Mesendoderm (in vitro differentiated cells): ENCODE measurements around the gene ZNF391.
A peak's percentile ranks its signal among the peaks of the same experiment; 100 is the strongest.

Source experiments
- DNase-seq: peaks from one replicate; pipeline ENCODE4 v3.0.0; 2013
- H2AK5ac ChIP-seq: 2 replicates; pipeline ENCODE4 v1.6.1; 2013; ENCODE audit warnings: low read length, inconsistent platforms
- H2BK120ac ChIP-seq: 2 replicates; pipeline ENCODE4 v1.6.1; 2013; ENCODE audit warnings: low read depth, mild to moderate bottlenecking, low read length, moderate library complexity, mixed read lengths
- H2BK15ac ChIP-seq: replicated peaks from 2 replicates; pipeline ENCODE4 v1.6.1; 2013; ENCODE audit warnings: low read depth, mild to moderate bottlenecking, moderate library complexity
- H2BK5ac ChIP-seq: 2 replicates; pipeline ENCODE4 v1.6.1; 2013; ENCODE audit warnings: low read length, inconsistent platforms
- H3K18ac ChIP-seq: 2 replicates; pipeline ENCODE4 v1.6.1; 2013; ENCODE audit warnings: mild to moderate bottlenecking, low read length, mixed read lengths
- H3K23ac ChIP-seq: one replicate; pipeline ENCODE4 v1.6.1; 2013; ENCODE audit warnings: low read length
- H3K27ac ChIP-seq: 2 replicates; pipeline ENCODE4 v1.5.1; 2013; ENCODE audit warnings: low read depth, mild to moderate bottlenecking, inconsistent platforms, low read length, moderate library complexity
- H3K27me3 ChIP-seq: 2 replicates; pipeline ENCODE4 v1.6.1; 2013; ENCODE audit warnings: low read length, control low read depth, mild to moderate bottlenecking, inconsistent platforms; ENCODE audit not compliant: insufficient read depth, poor library complexity
- H3K36me3 ChIP-seq: 2 replicates; pipeline ENCODE4 v1.6.1; 2013; ENCODE audit warnings: low read length, inconsistent platforms; ENCODE audit not compliant: control insufficient read depth, insufficient read depth
- H3K4ac ChIP-seq: one replicate; pipeline ENCODE4 v1.6.1; 2013; ENCODE audit warnings: low read depth, mild to moderate bottlenecking, low read length, moderate library complexity
- H3K4me1 ChIP-seq: 2 replicates; pipeline ENCODE4 v1.6.1; 2013; ENCODE audit warnings: low read depth, low read length, inconsistent platforms; ENCODE audit not compliant: control insufficient read depth
- H3K4me2 ChIP-seq: 2 replicates; pipeline ENCODE4 v1.6.1; 2013; ENCODE audit warnings: low read length
- H3K4me3 ChIP-seq: 2 replicates; pipeline ENCODE4 v1.5.1; 2013; ENCODE audit warnings: mild to moderate bottlenecking, low read length
- H3K56ac ChIP-seq: one replicate; pipeline ENCODE4 v1.6.1; 2013; ENCODE audit warnings: low read length
- H3K79me1 ChIP-seq: 2 replicates; pipeline ENCODE4 v1.6.1; 2013; ENCODE audit warnings: low read length, inconsistent platforms
- H3K79me2 ChIP-seq: 2 replicates; pipeline ENCODE4 v1.6.1; 2013; ENCODE audit warnings: mild to moderate bottlenecking, low read length; ENCODE audit not compliant: control insufficient read depth, insufficient read depth
- H3K9ac ChIP-seq: 2 replicates; pipeline ENCODE4 v1.6.1; 2013; ENCODE audit warnings: low read length, inconsistent platforms
- H4K5ac ChIP-seq: one replicate; pipeline ENCODE4 v1.6.1; 2013; ENCODE audit warnings: low read length
- H4K8ac ChIP-seq: one replicate; pipeline ENCODE4 v1.6.1; 2013; ENCODE audit warnings: low read depth, mild to moderate bottlenecking, control low read depth, low read length, moderate library complexity
- WGBS: extraction: QIAGEN DNeasy Blood & Tissue Kit; methylation state at CpG from one replicate; pipeline ENCODE4 v1.1.7; 2013; ENCODE audit warnings: low lambda C conversion rate, missing lambda C conversion rate; ENCODE audit not compliant: insufficient coverage; ENCODE audit errors: extremely low coverage; 5-methylcytosine and 5-hydroxymethylcytosine counted together

Gene ZNF391

DNA sequence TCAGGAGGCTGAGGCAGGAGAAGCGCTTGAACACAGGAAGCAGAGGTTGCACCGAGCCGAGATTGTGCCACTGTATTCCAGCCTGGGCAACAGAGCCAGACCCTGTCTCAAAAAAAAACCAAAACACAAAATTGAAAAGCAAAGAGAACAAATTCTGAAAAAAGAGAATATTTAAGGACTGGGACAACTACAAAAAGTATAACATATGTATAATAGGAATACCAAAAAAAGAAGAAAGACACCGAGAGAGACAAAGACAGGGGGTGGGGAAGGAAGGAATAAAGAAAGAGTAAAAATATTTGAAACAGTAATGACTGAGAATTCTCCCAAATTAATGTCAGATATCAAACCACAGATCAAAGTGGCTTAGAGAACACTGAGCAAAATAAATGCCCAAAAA lies 5.5 kb upstream of the ZNF391 start:
- no peak overlapping the region for H2BK15ac ChIP-seq

GRCh38 chr6:27383481-27383880 lies 5.1 kb upstream of the ZNF391 start:
- Histone ChIP-seq H3K9ac (no peak overlapping the region), H2BK5ac (no peak overlapping the region), H3K4me3 (no peak overlapping the region), H3K79me2 (no peaks in the 10 kb centered on the region), H3K56ac (no peak overlapping the region), H3K27ac (no peak overlapping the region), H2BK120ac (no peak overlapping the region), H2AK5ac (no peak overlapping the region), H3K4me1 (peaks cover 6% of the 10 kb centered on the region), H3K79me1 (no peaks in the 10 kb centered on the region), H3K27me3 (no peaks in the 10 kb centered on the region), H2BK15ac (no peak overlapping the region), H3K36me3 (no peaks in the 10 kb centered on the region), H3K4ac (no peak overlapping the region), H4K5ac (no peak overlapping the region), H3K4me2 (no peak overlapping the region), H4K8ac (no peak overlapping the region), H3K18ac (no peak overlapping the region), H3K23ac (no peak overlapping the region)
- no CpG with 5 or more reads among the region's 1 CpG for WGBS
- no peak for DNase-seq

More for the DNA sequence above, 5.5 kb upstream of the ZNF391 start:
- DNase-seq: no peak
- H3K56ac ChIP-seq: no peak overlapping the region
- WGBS: 100% methylated on average over 1 of the region's 4 CpGs
- no peak overlapping the region for H4K5ac ChIP-seq
- no peak overlapping the region for H3K18ac ChIP-seq
- no peak overlapping the region for H3K4ac ChIP-seq
- H3K4me1 ChIP-seq: peaks cover 6% of the 10 kb centered on the region
- no peak overlapping the region for H2AK5ac ChIP-seq
- no peak overlapping the region for H2BK120ac ChIP-seq
- H3K23ac ChIP-seq: no peak overlapping the region
- H3K79me1 ChIP-seq: no peaks in the 10 kb centered on the region
- H2BK5ac ChIP-seq: no peak overlapping the region
- H3K27me3 ChIP-seq: no peaks in the 10 kb centered on the region
- H3K4me2 ChIP-seq: no peak overlapping the region
- H3K4me3 ChIP-seq: no peak overlapping the region
- H3K36me3 ChIP-seq: no peaks in the 10 kb centered on the region
- no peak overlapping the region for H4K8ac ChIP-seq
- no peaks in the 10 kb centered on the region for H3K79me2 ChIP-seq
- H3K27ac ChIP-seq: no peak overlapping the region
- no peak overlapping the region for H3K9ac ChIP-seq

DNA sequence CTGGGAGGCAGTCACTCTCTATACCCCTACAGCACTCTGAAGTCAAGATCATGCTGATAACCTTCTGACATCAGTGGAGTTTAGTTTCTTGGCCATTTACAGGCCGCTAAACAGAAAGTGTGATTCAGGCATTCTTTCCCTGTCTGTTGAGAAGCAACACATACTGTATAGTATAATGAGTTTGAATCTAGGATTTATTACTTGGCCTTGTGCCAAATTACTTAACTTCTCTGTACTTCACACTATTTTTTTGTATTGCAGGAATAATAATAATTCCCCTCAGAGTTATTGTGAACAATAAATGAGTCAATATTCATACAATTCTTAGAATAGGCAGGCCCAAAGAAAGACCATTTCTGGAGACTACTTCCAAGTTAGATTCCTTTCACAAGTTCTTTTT lies 4.1 kb downstream of the ZNF391 start:
- no peak overlapping the region for H2BK120ac ChIP-seq
- H3K4me3 ChIP-seq: no peak overlapping the region
- H3K9ac ChIP-seq: no peak overlapping the region
- H3K27ac ChIP-seq: no peak overlapping the region
- no peak overlapping the region for H3K56ac ChIP-seq
- H2BK5ac ChIP-seq: no peak overlapping the region
- H4K5ac ChIP-seq: no peak overlapping the region
- WGBS: no CpG with 5 or more reads among the region's 1 CpG
- peaks cover 5% of the 10 kb centered on the region for H3K79me1 ChIP-seq
- no peaks in the 10 kb centered on the region for H3K79me2 ChIP-seq
- no peak overlapping the region for H4K8ac ChIP-seq
- no peak for DNase-seq
- no peaks in the 10 kb centered on the region for H3K36me3 ChIP-seq
- no peak overlapping the region for H3K4me2 ChIP-seq
- no peak overlapping the region for H3K23ac ChIP-seq
- no peaks in the 10 kb centered on the region for H3K27me3 ChIP-seq
- no peak overlapping the region for H3K4ac ChIP-seq
- H2AK5ac ChIP-seq: no peak overlapping the region
- no peak overlapping the region for H2BK15ac ChIP-seq
- no peak overlapping the region for H3K18ac ChIP-seq
- no peaks in the 10 kb centered on the region for H3K4me1 ChIP-seq

GRCh38 chr6:27394073-27394472 lies 5.5 kb downstream of the ZNF391 start:
- no peak overlapping the region for H4K5ac ChIP-seq
- DNase-seq: no peak
- H3K27me3 ChIP-seq: no peaks in the 10 kb centered on the region
- no peak overlapping the region for H2BK120ac ChIP-seq
- no peak overlapping the region for H2BK5ac ChIP-seq
- peaks cover 2% of the 10 kb centered on the region for H3K36me3 ChIP-seq
- H3K4me2 ChIP-seq: no peak overlapping the region
- no peak overlapping the region for H2BK15ac ChIP-seq
- no peaks in the 10 kb centered on the region for H3K79me2 ChIP-seq
- H3K4ac ChIP-seq: no peak overlapping the region
- no peak overlapping the region for H3K4me3 ChIP-seq
- H3K27ac ChIP-seq: no peak overlapping the region
- no peak overlapping the region for H4K8ac ChIP-seq
- no peak overlapping the region for H3K23ac ChIP-seq
- no peak overlapping the region for H3K9ac ChIP-seq
- peaks cover 5% of the 10 kb centered on the region for H3K79me1 ChIP-seq
- H2AK5ac ChIP-seq: no peak overlapping the region
- no peaks in the 10 kb centered on the region for H3K4me1 ChIP-seq
- H3K56ac ChIP-seq: no peak overlapping the region
- WGBS: no CpG with 5 or more reads among the region's 1 CpG
- H3K18ac ChIP-seq: no peak overlapping the region

DNA sequence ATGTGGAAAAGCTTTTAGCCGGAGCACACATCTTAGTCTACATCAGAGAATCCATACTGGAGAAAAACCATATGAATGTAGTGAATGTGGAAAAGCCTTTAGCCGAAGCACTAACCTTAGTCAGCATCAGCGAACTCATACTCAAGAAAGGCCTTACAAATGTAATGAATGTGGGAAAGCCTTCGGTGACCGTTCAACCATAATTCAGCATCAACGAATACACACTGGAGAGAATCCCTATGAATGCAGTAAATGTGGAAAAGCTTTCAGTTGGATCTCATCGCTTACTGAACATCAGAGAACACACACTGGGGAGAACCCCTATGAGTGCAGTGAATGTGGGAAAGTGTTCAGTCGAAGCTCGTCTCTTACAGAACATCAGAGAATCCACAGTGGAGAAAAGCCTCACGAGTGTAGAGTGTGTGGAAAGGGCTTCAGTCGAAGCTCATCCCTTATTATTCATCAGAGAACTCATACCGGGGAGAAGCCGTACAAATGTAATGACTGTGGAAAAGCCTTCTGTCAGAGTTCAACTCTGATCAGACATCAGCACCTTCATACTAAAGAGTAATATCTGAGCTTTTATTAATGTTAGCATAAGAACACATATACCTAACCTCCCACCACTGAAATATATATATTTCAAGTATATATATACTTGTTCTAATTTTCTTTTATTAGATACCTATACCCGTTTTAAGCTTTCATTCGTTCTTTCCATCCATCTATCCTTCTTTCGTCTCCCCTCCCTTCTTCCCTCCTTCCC lies 12.5 kb downstream of the ZNF391 start:
- Histone ChIP-seq H2BK5ac (no peak overlapping the region), H3K79me1 (no peaks in the 10 kb centered on the region), H3K4me3 (peak overlapping the region; percentile 30), H3K18ac (no peak overlapping the region), H2BK120ac (no peak overlapping the region), H3K4me1 (no peaks in the 10 kb centered on the region), H2AK5ac (no peak overlapping the region), H3K27ac (no peak overlapping the region), H4K5ac (no peak overlapping the region), H3K4ac (no peak overlapping the region), H3K9ac (no peak overlapping the region), H4K8ac (no peak overlapping the region), H3K27me3 (peaks cover 2% of the 10 kb centered on the region), H3K4me2 (no peak overlapping the region), H2BK15ac (no peak overlapping the region), H3K23ac (no peak overlapping the region), H3K79me2 (no peaks in the 10 kb centered on the region), H3K36me3 (peaks cover 13% of the 10 kb centered on the region), H3K56ac (no peak overlapping the region)
- DNase-seq: no peak
- 100% methylated on average over 3 of the region's 16 CpGs for whole genome bisulfite sequencing

DNA sequence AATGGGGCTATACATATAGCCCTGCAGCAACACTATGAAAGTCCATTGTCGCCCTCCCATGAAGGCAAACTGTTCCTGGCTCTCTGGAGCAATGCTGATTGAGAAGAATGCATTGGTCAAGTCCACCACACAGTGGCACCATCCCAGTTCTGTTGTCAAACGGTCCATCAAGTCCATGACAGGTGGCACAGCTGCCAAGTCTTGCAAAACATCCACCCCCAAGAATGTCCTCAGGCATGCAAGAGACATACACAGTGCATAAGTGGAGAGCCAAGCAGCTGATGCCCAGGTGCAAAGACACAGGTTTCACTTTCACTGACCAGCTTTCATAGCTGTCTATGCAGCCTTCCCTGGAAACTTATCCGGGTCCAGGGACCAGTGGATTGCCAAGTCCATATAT lies 17.5 kb downstream of the ZNF391 start:
- Histone ChIP-seq H3K56ac (no peak overlapping the region), H3K4me2 (no peak overlapping the region), H2BK120ac (no peak overlapping the region), H2AK5ac (no peak overlapping the region), H3K79me2 (no peaks in the 10 kb centered on the region), H3K23ac (no peak overlapping the region), H3K27me3 (no peaks in the 10 kb centered on the region), H3K79me1 (no peaks in the 10 kb centered on the region), H2BK15ac (no peak overlapping the region), H3K4me1 (no peaks in the 10 kb centered on the region), H3K27ac (no peak overlapping the region), H3K36me3 (peaks cover under 1% of the 10 kb centered on the region), H4K5ac (no peak overlapping the region), H4K8ac (no peak overlapping the region), H2BK5ac (no peak overlapping the region), H3K4ac (no peak overlapping the region), H3K18ac (no peak overlapping the region), H3K4me3 (no peak overlapping the region), H3K9ac (no peak overlapping the region)
- DNase-seq: no peak
- no CpG with 5 or more reads among the region's 3 CpGs for WGBS
